WTC11 (cell line): ENCODE measurements around the gene SUGP2. TPM values are rescaled to one million over a fixed set of nuclear protein-coding genes. Genes with fewer than 3 reads are reported as not detected.

ENCODE experiments used
- ATAC-seq: fragments of 200-7000 bp; cut with Tn5 transposase; 2 replicates; pipeline ENCODE4 v1.10.0; 2021; ENCODE audit warnings: mild to moderate bottlenecking, moderate library complexity
- CTCF ChIA-PET: fragments of 300-600 bp; sonication (Branson Sonifier 250); formaldehyde crosslinking; loops from one replicate; lab custom pipeline; 2021; ENCODE audit warnings: antibody characterized with exemption; lab: Charles Lee
- POLR2A ChIA-PET: fragments of 350-600 bp; sonication (Branson Sonifier 250); formaldehyde crosslinking; loops from one replicate; lab custom pipeline; 2021; ENCODE audit warnings: antibody characterized with exemption; lab: Charles Lee
- DNase-seq: peaks from one replicate; pipeline ENCODE4 v3.0.0; 2021; ENCODE audit warnings: low spot score
- H3K27ac Mint-ChIP-seq: 2 replicates; pipeline ENCODE4 v1.8.0; 2021; ENCODE audit warnings: mixed read lengths
- H3K27me3 Mint-ChIP-seq: 2 replicates; pipeline ENCODE4 v1.8.0; 2021; ENCODE audit warnings: low read depth, mild to moderate bottlenecking, moderate library complexity, mixed read lengths
- H3K36me3 Mint-ChIP-seq: 2 replicates; pipeline ENCODE4 v1.8.0; 2021; ENCODE audit warnings: mixed read lengths
- H3K4me1 Mint-ChIP-seq: 2 replicates; pipeline ENCODE4 v1.8.0; 2022; ENCODE audit warnings: mixed read lengths
- H3K4me3 Mint-ChIP-seq: 2 replicates; pipeline ENCODE4 v1.8.0; 2021; ENCODE audit warnings: mild to moderate bottlenecking, moderate library complexity, mixed read lengths
- H3K9me3 Mint-ChIP-seq: 2 replicates; pipeline ENCODE4 v1.8.0; 2021; ENCODE audit warnings: mixed read lengths
- ETV6 ChIP-seq: sonication (generic); formaldehyde crosslinking; IDR thresholded peaks from 2 replicates; pipeline ENCODE4 v1.8.1; 2022; ENCODE audit warnings: mild to moderate bottlenecking, missing genetic modification reagents
- HMGXB4 ChIP-seq: sonication (generic); formaldehyde crosslinking; IDR thresholded peaks from 2 replicates; pipeline ENCODE4 v1.8.1; 2023; ENCODE audit warnings: mild to moderate bottlenecking, moderate library complexity, missing genetic modification reagents
- MAX ChIP-seq: sonication (generic); formaldehyde crosslinking; IDR thresholded peaks from 2 replicates; pipeline ENCODE4 v1.8.0; 2022; ENCODE audit warnings: mild to moderate bottlenecking, missing genetic modification reagents
- MYBL2 ChIP-seq: sonication (generic); formaldehyde crosslinking; IDR thresholded peaks from 2 replicates; pipeline ENCODE4 v1.8.1; 2023; ENCODE audit warnings: mild to moderate bottlenecking, moderate library complexity, missing genetic modification reagents
- NFE2L1 ChIP-seq: sonication (generic); formaldehyde crosslinking; IDR thresholded peaks from 2 replicates; pipeline ENCODE4 v1.8.1; 2023; ENCODE audit warnings: missing genetic modification reagents
- RORB ChIP-seq: fragments of 250-450 bp; sonication (Bioruptor Pico); IDR thresholded peaks from 2 replicates; pipeline ENCODE4 v1.9.0; 2021; ENCODE audit warnings: mild to moderate bottlenecking
- SMAD3 ChIP-seq: sonication (generic); formaldehyde crosslinking; IDR thresholded peaks from 2 replicates; pipeline ENCODE4 v1.8.0; 2022; ENCODE audit warnings: missing genetic modification reagents, mild to moderate bottlenecking, borderline replicate concordance
- SP1 ChIP-seq: sonication (generic); formaldehyde crosslinking; conservative IDR thresholded peaks from 2 replicates; pipeline ENCODE4 v1.8.1; 2022; ENCODE audit warnings: missing genetic modification reagents
- STAT6 ChIP-seq: sonication (generic); formaldehyde crosslinking; conservative IDR thresholded peaks from 2 replicates; pipeline ENCODE4 v1.8.1; 2023; ENCODE audit warnings: mild to moderate bottlenecking, low read depth, missing genetic modification reagents, moderate library complexity
- ZMAT4 ChIP-seq: fragments of 250-450 bp; sonication (Bioruptor Pico); IDR thresholded peaks from 2 replicates; pipeline ENCODE4 v1.9.0; 2021; ENCODE audit warnings: mild to moderate bottlenecking
- ZNF138 ChIP-seq: sonication (generic); formaldehyde crosslinking; conservative IDR thresholded peaks from 2 replicates; pipeline ENCODE4 v1.8.1; 2022; ENCODE audit warnings: mild to moderate bottlenecking, moderate library complexity, missing genetic modification reagents
- ZNF232 ChIP-seq: sonication (generic); formaldehyde crosslinking; IDR thresholded peaks from 2 replicates; pipeline ENCODE4 v1.8.0; 2022; ENCODE audit warnings: mild to moderate bottlenecking, missing genetic modification reagents
- ZNF396 ChIP-seq: fragments of 250-450 bp; sonication (Bioruptor Pico); IDR thresholded peaks from 2 replicates; pipeline ENCODE4 v1.8.0; 2021; ENCODE audit warnings: mild to moderate bottlenecking, moderate library complexity, borderline replicate concordance
- ZNF416 ChIP-seq: fragments of 250-450 bp; sonication (Bioruptor Pico); IDR thresholded peaks from 2 replicates; pipeline ENCODE4 v1.9.0; 2021; ENCODE audit warnings: mild to moderate bottlenecking, inconsistent platforms
- ZSCAN18 ChIP-seq: fragments of 250-450 bp; sonication (Bioruptor Pico); IDR thresholded peaks from 2 replicates; pipeline ENCODE4 v2.1.2; 2022; ENCODE audit warnings: mild to moderate bottlenecking, moderate library complexity
- total RNA-seq: library from RNA; stranded (reverse); gene quantifications from 3 replicates; pipeline ENCODE4 v1.2.3, GENCODE V29; 2021
- TF ChIP-seq, protein P1 (sequence below): fragments of 250-450 bp; sonication (Bioruptor Pico); IDR thresholded peaks from 2 replicates; pipeline ENCODE4 v1.9.0; 2021; ENCODE audit warnings: mild to moderate bottlenecking
- TF ChIP-seq, protein P2 (sequence below): sonication (generic); formaldehyde crosslinking; conservative IDR thresholded peaks from 2 replicates; pipeline ENCODE4 v1.8.1; 2022; ENCODE audit warnings: mild to moderate bottlenecking, missing genetic modification reagents

Gene SUGP2
- total RNA-seq, 1 experiment from 2014 or later: 160 TPM

- TF ChIP-seq STAT6: no peak
- TF ChIP-seq MYBL2: no peak
- no peak for TF ChIP-seq SMAD3 (CRISPR knock-in tag)
- TF ChIP-seq ZNF138: no peak
- no peak for TF ChIP-seq ZNF232
- no peak for TF ChIP-seq ZSCAN18 (CRISPR knock-in tag)
- no peak for TF ChIP-seq ETV6
These were observed 34.2 kb upstream of the SUGP2 start (continued) for GRCh38 chr19:19067276-19068072.

DNA sequence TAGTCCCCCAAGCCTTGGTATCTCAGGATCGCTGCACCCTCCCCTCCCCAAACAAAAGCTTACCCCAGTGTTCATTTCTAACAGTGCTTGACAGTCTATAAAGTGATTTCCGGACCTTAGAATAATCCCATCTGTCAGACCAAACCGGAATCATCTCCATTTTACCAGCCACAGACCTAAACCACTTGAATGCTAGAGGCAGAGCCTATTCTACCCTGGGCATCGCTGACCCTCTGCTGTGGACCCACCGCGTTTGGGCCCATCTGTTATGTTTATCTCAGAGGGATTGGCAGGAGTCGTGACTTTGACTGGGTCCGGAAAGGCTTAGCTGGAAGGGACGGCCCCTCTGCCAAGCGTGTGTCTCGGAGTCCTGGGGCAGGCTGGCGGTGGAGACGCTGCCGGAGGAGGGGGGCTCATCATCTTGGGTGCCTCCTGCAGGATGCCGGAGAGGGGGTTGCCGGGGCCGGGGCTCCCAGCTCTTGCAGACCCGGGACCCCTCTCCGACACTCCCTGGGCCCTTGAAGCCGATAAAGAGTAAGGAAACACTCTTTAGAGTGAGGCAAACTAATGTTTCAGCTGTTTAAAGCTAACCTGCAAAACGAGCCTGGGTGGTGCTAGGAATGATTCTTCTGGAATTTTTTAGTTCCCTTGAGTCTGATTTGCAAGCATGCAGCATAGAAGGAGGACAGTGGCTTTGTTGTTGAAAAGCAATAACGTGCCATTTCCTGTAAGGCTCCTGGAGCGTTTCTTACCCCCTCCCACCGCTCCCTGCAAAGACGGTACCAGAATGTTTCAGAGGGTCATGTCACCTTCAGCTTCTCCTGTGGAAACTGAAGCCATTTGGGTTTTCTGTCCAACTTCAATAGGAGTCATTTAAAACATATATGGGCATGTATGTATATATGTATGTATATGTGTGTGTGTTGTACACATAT, 31.8 kb upstream of the SUGP2 start:
- no peak overlapping the region for H3K27ac Mint-ChIP-seq
- no peak for ATAC-seq
- TF ChIP-seq NFE2L1 (CRISPR knock-in tag) (no peak), ZNF396 (CRISPR knock-in tag) (no peak), SP1 (CRISPR knock-in tag) (no peak), HMGXB4 (CRISPR knock-in tag) (no peak), MAX (CRISPR knock-in tag) (no peak), ZMAT4 (CRISPR knock-in tag) (no peak), ZNF138 (no peak), RORB (no peak), ZNF416 (no peak)
- TF ChIP-seq, protein P1, sequence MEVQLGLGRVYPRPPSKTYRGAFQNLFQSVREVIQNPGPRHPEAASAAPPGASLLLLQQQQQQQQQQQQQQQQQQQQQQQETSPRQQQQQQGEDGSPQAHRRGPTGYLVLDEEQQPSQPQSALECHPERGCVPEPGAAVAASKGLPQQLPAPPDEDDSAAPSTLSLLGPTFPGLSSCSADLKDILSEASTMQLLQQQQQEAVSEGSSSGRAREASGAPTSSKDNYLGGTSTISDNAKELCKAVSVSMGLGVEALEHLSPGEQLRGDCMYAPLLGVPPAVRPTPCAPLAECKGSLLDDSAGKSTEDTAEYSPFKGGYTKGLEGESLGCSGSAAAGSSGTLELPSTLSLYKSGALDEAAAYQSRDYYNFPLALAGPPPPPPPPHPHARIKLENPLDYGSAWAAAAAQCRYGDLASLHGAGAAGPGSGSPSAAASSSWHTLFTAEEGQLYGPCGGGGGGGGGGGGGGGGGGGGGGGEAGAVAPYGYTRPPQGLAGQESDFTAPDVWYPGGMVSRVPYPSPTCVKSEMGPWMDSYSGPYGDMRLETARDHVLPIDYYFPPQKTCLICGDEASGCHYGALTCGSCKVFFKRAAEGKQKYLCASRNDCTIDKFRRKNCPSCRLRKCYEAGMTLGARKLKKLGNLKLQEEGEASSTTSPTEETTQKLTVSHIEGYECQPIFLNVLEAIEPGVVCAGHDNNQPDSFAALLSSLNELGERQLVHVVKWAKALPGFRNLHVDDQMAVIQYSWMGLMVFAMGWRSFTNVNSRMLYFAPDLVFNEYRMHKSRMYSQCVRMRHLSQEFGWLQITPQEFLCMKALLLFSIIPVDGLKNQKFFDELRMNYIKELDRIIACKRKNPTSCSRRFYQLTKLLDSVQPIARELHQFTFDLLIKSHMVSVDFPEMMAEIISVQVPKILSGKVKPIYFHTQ (CRISPR knock-in tag): no peak
- TF ChIP-seq, protein P2, sequence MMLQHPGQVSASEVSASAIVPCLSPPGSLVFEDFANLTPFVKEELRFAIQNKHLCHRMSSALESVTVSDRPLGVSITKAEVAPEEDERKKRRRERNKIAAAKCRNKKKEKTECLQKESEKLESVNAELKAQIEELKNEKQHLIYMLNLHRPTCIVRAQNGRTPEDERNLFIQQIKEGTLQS (CRISPR knock-in tag): no peak
- ChIA-PET POLR2A (no interaction called here), CTCF (interaction anchor here (1.0 to 1.8 kb wide), 2 partner anchors 46 to 50 kb away, joined by 3 to 9 read pairs; no protein-coding TSS in a partner anchor)
- H3K9me3 Mint-ChIP-seq: no peaks in the 10 kb centered on the region
- DNase-seq: peak; percentile 35
- no peaks in the 10 kb centered on the region for H3K36me3 Mint-ChIP-seq
- peak overlapping the region; percentile 71 for H3K4me3 Mint-ChIP-seq
- H3K27me3 Mint-ChIP-seq: peaks cover 76% of the 10 kb centered on the region
- peaks cover 19% of the 10 kb centered on the region for H3K4me1 Mint-ChIP-seq
